NCI-H2227 treated with DMSO at 0.1 percent for 48 hours (cell line): ENCODE data around the gene WNT2.

Experiments
- DNase-seq: peaks from one replicate; lab custom pipeline; 2025; lab: John Stamatoyannopoulos, UW

WNT2 gene

GRCh38 chr7:117322741-117323304 is at the start of gene WNT2:
Gene WNT2, minus strand, starts transcription at chr7:117323058. Its CDS starts 69 bp downstream, at chr7:117322989.
- DNase-seq, result no peak

- DNase-seq, result no peak
These were observed 49.2 kb upstream of the WNT2 start for GRCh38 chr7:117372073-117372472.

GRCh38 chr7:117364339-117365080 is 41.7 kb upstream of the WNT2 start:
- DNase-seq, result no peak

- no peak for DNase-seq
These were observed 39.5 kb upstream of the WNT2 start for GRCh38 chr7:117362294-117362888.

GRCh38 chr7:117350027-117350426 is 27.2 kb upstream of the WNT2 start:
- DNase-seq, result no peak

GRCh38 chr7:117349570-117349969 is 26.7 kb upstream of the WNT2 start:
- no peak for DNase-seq

- no peak for DNase-seq
These were observed 25.3 kb upstream of the WNT2 start for GRCh38 chr7:117347962-117348672.

GRCh38 chr7:117347480-117347879 is 24.6 kb upstream of the WNT2 start:
- no peak for DNase-seq

GRCh38 chr7:117346161-117346560 is 23.3 kb upstream of the WNT2 start:
- no peak for DNase-seq

GRCh38 chr7:117338020-117338419 is 15.2 kb upstream of the WNT2 start:
- no peak for DNase-seq

GRCh38 chr7:117333168-117333567 is 10.3 kb upstream of the WNT2 start:
- DNase-seq, result no peak

- DNase-seq, result no peak
These were observed 9.2 kb upstream of the WNT2 start for GRCh38 chr7:117332031-117332430.

- DNase-seq, result no peak
These were observed 3.0 kb upstream of the WNT2 start for GRCh38 chr7:117325836-117326235.

- DNase-seq, result no peak
These were observed 2.1 kb upstream of the WNT2 start for GRCh38 chr7:117324960-117325359.

GRCh38 chr7:117323851-117324711 is 1.2 kb upstream of the WNT2 start:
- no peak for DNase-seq

GRCh38 chr7:117323305-117323850 is 520 bp upstream of the WNT2 start:
- DNase-seq, result no peak

GRCh38 chr7:117320523-117320922 is 2.3 kb downstream of the WNT2 start:
- no peak for DNase-seq

GRCh38 chr7:117319181-117319580 is 3.7 kb downstream of the WNT2 start:
- no peak for DNase-seq

GRCh38 chr7:117313582-117313981 is 9.3 kb downstream of the WNT2 start:
- no peak for DNase-seq

GRCh38 chr7:117312593-117313580 is 10.0 kb downstream of the WNT2 start:
- DNase-seq, result no peak
